GM12801 (cell line): ENCODE data around the gene NHS.

ENCODE experiments used
- TF ChIP-seq, protein P1 (sequence below): IDR thresholded peaks from one replicate; pipeline ENCODE4 v1.5.1; 2011; ENCODE audit warnings: control low read depth; ENCODE audit not compliant: insufficient read length; ENCODE audit errors: extremely low read depth

Gene NHS

DNA sequence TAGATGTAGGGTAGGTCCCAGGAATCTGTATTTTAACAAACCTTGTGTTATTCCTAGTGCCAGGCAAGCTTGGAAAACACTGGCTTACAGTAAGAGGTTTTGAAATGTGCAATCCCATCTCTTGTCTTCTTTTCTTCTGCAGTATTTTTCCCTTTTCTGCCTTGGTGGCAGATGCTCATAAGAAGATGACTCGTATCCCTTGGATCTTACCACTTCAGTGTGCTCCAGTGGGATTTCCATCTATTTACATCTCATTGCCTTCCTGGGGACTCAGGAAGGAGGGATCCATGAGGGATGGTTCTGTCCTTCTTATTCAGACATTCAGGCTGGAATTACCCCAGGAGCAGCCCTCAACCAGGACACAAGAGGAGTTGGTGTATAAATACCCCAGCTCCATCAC, 136.6 kb downstream of the NHS start:
- TF ChIP-seq, protein P1, sequence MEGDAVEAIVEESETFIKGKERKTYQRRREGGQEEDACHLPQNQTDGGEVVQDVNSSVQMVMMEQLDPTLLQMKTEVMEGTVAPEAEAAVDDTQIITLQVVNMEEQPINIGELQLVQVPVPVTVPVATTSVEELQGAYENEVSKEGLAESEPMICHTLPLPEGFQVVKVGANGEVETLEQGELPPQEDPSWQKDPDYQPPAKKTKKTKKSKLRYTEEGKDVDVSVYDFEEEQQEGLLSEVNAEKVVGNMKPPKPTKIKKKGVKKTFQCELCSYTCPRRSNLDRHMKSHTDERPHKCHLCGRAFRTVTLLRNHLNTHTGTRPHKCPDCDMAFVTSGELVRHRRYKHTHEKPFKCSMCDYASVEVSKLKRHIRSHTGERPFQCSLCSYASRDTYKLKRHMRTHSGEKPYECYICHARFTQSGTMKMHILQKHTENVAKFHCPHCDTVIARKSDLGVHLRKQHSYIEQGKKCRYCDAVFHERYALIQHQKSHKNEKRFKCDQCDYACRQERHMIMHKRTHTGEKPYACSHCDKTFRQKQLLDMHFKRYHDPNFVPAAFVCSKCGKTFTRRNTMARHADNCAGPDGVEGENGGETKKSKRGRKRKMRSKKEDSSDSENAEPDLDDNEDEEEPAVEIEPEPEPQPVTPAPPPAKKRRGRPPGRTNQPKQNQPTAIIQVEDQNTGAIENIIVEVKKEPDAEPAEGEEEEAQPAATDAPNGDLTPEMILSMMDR, result no peak

DNA sequence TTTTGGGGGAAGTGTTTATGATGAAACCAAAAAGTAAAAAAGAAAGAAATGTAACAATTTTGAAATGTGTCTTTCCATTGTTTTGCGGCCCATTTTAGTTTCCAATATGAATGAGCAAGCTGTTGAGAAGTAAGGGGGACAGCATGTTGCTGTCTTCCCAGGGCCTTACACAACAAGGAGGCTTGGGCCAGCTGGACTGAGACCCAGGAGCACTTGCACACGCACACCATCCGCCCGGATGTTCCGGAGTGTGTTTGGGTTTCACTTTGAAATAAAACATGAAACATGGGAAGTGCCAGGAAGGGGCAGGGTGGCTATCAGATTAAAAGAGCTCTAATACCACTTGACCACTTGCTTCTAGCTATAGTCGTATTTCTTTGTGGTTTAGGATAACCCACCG, 144.4 kb downstream of the NHS start:
- TF ChIP-seq, protein P1, result no peak

DNA sequence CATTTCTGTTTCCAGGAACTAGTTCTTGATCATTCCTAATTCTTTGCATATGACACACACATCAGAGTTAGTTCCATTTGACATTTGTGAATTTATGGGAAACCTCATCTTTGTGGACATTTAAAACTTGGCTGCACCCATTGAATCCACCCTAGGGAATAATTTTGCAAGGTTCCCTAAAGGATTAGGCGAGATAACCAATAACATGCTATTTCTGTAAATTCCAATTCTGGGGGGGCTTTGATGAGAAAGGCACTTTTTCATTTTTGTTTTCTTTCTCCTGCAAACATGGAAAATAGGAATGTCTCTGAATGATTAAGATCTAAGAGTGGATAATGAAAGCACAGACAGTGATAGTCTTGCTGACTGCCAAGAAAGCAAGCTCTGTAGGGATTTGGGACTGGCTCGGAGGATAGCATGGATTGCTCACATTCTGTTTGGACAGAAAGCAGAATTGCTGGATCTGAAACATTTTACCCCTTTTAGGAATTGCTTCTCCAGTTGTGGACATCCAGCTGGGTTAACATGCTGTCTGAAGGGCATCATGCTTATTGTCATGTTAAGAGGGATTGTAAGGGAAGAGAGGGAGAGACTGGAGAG, 145.1 kb downstream of the NHS start:
- TF ChIP-seq, protein P1, result no peak

- TF ChIP-seq, protein P1, result no peak
Measured at GRCh38 chrX:17521871-17522693, 147.1 kb downstream of the NHS start.

DNA sequence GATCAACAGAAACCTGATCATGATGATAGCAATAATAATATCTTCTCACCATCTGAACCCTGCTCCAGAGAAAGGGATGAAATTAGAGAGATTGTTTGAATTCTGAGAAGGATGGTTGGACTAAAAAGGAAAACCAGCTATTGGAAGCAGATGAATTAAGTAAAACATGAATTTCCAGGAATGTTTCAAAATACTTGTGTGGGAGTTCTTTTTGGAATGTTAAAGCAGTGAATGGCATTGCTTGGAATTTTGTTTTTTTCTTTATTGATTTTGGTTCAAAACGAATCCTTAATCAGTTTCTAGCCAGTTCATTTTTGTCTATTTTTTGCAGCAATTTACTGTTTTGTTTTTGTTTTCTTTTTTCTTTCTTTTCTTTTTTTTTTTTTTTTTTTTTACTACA, 150.3 kb downstream of the NHS start:
- TF ChIP-seq, protein P1, result no peak

- TF ChIP-seq, protein P1, result no peak
Measured at GRCh38 chrX:17525762-17526555, 151.0 kb downstream of the NHS start.

DNA sequence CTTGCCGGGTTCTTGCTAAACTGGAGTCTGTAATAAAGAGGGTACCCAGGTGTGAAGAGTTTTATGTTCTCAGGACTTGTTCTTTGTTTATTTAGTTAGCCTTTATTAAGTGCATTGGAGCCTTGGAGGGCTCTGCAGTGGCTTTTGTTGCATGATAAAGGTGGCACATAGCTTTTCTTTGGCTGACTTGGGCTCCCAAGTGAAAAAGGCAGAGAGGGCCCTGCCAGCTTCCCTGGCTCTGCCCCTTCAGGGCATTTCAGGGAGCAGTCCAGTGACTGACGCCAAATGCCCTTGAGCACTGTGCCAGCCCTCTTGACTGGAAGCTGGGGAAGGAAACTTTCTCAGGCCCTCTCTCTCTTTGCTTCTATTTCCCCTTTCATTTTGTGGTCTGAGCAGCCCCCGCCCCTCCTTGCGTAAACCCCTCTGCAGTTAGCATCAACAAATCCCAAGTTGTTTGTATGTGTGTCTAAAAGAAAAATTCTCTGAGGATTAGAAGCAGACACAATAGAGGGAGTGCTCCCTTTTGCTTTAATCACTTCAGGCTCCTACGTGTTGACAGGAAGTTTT, 152.2 kb downstream of the NHS start:
- TF ChIP-seq, protein P1, result no peak
